Measurements from ENCODE around the gene B4GALT4.

Gene B4GALT4

DNA sequence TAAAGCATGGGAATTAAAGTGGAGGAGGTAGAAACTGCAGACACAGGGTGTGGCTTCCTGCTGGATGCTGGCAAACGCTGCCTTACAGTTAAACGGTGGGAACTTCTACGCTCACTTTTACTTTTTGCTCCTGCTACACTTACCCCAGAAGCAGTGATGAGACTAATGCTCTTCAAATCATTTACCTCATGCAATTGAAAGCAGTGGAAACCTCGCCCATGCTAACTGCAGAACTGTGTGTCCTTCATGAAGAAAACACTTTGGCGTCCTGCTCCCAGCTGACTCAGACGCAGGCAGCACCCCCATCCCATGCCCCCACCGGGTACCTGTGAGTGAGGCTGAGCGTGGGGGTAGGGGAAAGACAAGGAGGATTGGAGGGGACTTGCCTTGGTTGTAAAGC, 35.5 kb downstream of the B4GALT4 start:
- no peak overlapping the region for H3K27ac ChIP-seq
- peaks cover 3% of the 10 kb centered on the region; the same call in 1 of the 2 replicates for H3K36me3 ChIP-seq
- no peak for DNase-seq
- no peaks in the 10 kb centered on the region for H3K9me3 ChIP-seq (ENCODE audit: severe bottlenecking)
- H3K4me3 ChIP-seq (ENCODE audit: low read depth, low read length): no peak overlapping the region
- TF ChIP-seq, protein P1, sequence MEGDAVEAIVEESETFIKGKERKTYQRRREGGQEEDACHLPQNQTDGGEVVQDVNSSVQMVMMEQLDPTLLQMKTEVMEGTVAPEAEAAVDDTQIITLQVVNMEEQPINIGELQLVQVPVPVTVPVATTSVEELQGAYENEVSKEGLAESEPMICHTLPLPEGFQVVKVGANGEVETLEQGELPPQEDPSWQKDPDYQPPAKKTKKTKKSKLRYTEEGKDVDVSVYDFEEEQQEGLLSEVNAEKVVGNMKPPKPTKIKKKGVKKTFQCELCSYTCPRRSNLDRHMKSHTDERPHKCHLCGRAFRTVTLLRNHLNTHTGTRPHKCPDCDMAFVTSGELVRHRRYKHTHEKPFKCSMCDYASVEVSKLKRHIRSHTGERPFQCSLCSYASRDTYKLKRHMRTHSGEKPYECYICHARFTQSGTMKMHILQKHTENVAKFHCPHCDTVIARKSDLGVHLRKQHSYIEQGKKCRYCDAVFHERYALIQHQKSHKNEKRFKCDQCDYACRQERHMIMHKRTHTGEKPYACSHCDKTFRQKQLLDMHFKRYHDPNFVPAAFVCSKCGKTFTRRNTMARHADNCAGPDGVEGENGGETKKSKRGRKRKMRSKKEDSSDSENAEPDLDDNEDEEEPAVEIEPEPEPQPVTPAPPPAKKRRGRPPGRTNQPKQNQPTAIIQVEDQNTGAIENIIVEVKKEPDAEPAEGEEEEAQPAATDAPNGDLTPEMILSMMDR (IDR thresholded peaks at IDR 0.05; ENCODE audit: low read depth, low read length): no peak
- H3K27me3 ChIP-seq (ENCODE audit: insufficient read depth, low read depth, severe bottlenecking): no peaks in the 10 kb centered on the region

- no peak for DNase-seq
- TF ChIP-seq, protein P1 (IDR thresholded peaks at IDR 0.05; ENCODE audit: low read depth, low read length): no peak
- no peaks in the 10 kb centered on the region for H3K36me3 ChIP-seq
- no peak overlapping the region for H3K27ac ChIP-seq
- no peak overlapping the region for H3K4me3 ChIP-seq (ENCODE audit: low read depth, low read length)
- no peaks in the 10 kb centered on the region for H3K27me3 ChIP-seq (ENCODE audit: insufficient read depth, low read depth, severe bottlenecking)
- no peaks in the 10 kb centered on the region for H3K9me3 ChIP-seq (ENCODE audit: severe bottlenecking)
Observed at GRCh38 chr3:119195911-119196310, 44.8 kb downstream of the B4GALT4 start.

GRCh38 chr3:119195151-119195476, 45.6 kb downstream of the B4GALT4 start:
- Histone ChIP-seq H3K27me3 (ENCODE audit: insufficient read depth, low read depth, severe bottlenecking) (no peaks in the 10 kb centered on the region), H3K9me3 (ENCODE audit: severe bottlenecking) (no peaks in the 10 kb centered on the region), H3K36me3 (no peaks in the 10 kb centered on the region), H3K4me3 (ENCODE audit: low read depth, low read length) (no peak overlapping the region), H3K27ac (no peak overlapping the region)
- TF ChIP-seq, protein P1 (IDR thresholded peaks at IDR 0.05; ENCODE audit: low read depth, low read length): no peak
- no peak for DNase-seq

DNA sequence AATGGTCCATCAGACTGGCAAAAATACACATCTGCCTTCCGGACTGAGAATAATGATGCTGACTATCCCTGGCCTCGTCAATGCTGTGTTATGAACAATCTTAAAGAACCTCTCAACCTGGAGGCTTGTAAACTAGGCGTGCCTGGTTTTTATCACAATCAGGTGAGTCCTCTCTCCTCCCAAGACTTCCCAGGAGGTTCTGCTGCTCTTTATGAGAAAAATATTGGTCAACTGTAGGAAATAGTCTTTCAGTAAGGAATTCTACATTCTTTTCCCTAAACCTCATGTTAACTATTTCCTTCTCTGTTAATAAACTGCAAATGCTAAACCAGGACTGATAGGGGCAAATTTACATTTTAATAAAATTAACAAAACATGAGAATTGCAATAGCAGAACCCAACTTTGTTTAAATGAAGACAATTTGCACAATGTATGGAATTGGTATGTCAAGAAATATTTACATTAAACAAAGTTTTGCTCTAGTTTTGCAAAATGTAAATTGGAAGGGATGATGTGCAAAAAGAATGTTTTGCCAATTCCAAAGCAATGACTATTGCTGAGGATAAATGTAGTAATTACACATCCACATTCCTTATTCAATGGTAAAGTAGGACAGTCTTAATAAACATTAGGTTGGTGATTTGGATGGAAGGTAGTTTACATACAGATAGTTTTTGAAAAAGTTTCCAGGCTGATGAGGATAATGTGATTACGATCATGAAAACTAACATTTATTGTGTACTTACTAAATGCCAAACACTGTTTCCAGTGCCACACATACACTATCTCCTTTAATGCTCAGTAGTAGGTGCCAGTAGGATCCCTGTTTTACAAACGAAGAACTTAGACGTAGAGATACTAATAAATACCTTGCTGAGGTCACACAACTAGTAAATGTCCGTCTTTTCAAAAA, 46.2 kb downstream of the B4GALT4 start:
- Histone ChIP-seq H3K36me3 (no peaks in the 10 kb centered on the region), H3K9me3 (ENCODE audit: severe bottlenecking) (no peaks in the 10 kb centered on the region), H3K27ac (no peak overlapping the region), H3K4me3 (ENCODE audit: low read depth, low read length) (no peak overlapping the region), H3K27me3 (ENCODE audit: insufficient read depth, low read depth, severe bottlenecking) (no peaks in the 10 kb centered on the region)
- TF ChIP-seq, protein P1 (IDR thresholded peaks at IDR 0.05; ENCODE audit: low read depth, low read length): no peak
- DNase-seq: no peak

GRCh38 chr3:119191800-119192199, 48.9 kb downstream of the B4GALT4 start:
- peaks cover 3% of the 10 kb centered on the region for H3K27me3 ChIP-seq (ENCODE audit: insufficient read depth, low read depth, severe bottlenecking)
- H3K27ac ChIP-seq: no peak overlapping the region
- no peaks in the 10 kb centered on the region for H3K9me3 ChIP-seq (ENCODE audit: severe bottlenecking)
- no peak for DNase-seq
- TF ChIP-seq, protein P1 (IDR thresholded peaks at IDR 0.05; ENCODE audit: low read depth, low read length): no peak
- H3K4me3 ChIP-seq (ENCODE audit: low read depth, low read length): no peak overlapping the region
- H3K36me3 ChIP-seq: no peaks in the 10 kb centered on the region
